NCI-H748 (cell line): ENCODE results near the gene COG8.

ENCODE experiments used
- DNase-seq: peaks from one replicate; lab custom pipeline; 2025; ENCODE audit not compliant: unreplicated experiment; lab: John Stamatoyannopoulos, UW

Gene COG8

GRCh38 chr16:69346683-69347082 lies 7.3 kb upstream of the COG8 start:
- DNase-seq = no peak

GRCh38 chr16:69345923-69346322 lies 6.6 kb upstream of the COG8 start:
- DNase-seq = no peak

- no peak for DNase-seq
These were observed 4.8 kb upstream of the COG8 start for GRCh38 chr16:69344171-69344570.

- DNase-seq = no peak
These were observed 806 bp upstream of the COG8 start for GRCh38 chr16:69340095-69340644.

GRCh38 chr16:69338557-69339288 lies 641 bp downstream of the COG8 start:
- no peak for DNase-seq

- no peak for DNase-seq
These were observed 4.7 kb downstream of the COG8 start for GRCh38 chr16:69334696-69335095.

GRCh38 chr16:69330286-69331109 lies 8.9 kb downstream of the COG8 start, which contains the start of gene PDF:
Gene PDF, minus strand, starts transcription at chr16:69330588. Its CDS starts 18 bp downstream, at chr16:69330570.
- DNase-seq = peak; percentile 92

- peak; percentile 53 for DNase-seq
These were observed 9.7 kb downstream of the COG8 start for GRCh38 chr16:69329369-69330285.

- peak; percentile 3 for DNase-seq
These were observed 10.5 kb downstream of the COG8 start for GRCh38 chr16:69328854-69329316.

GRCh38 chr16:69327585-69328310 lies 11.6 kb downstream of the COG8 start:
- no peak for DNase-seq

GRCh38 chr16:69326172-69326873 lies 13.0 kb downstream of the COG8 start:
- DNase-seq = no peak

GRCh38 chr16:69325784-69326171 lies 13.6 kb downstream of the COG8 start:
- no peak for DNase-seq

- no peak for DNase-seq
These were observed 14.6 kb downstream of the COG8 start for GRCh38 chr16:69324585-69325253.

GRCh38 chr16:69324013-69324531 lies 15.3 kb downstream of the COG8 start:
- no peak for DNase-seq

GRCh38 chr16:69323415-69323814 lies 15.9 kb downstream of the COG8 start:
- no peak for DNase-seq

GRCh38 chr16:69322343-69322742 lies 17.0 kb downstream of the COG8 start:
- no peak for DNase-seq

GRCh38 chr16:69321080-69321479 lies 18.3 kb downstream of the COG8 start:
- DNase-seq = no peak

- no peak for DNase-seq
These were observed 18.7 kb downstream of the COG8 start for GRCh38 chr16:69320740-69321073.
